GM21515 (cell line): Measurements from ENCODE around the gene RGPD8.
A peak's percentile ranks its signal among the peaks of the same experiment; 100 is the strongest.
"Not testable (repeated sequence)": the region's sequence is repeated elsewhere in the genome, so short reads cannot be mapped to it uniquely, and the experiment has no call there.

ENCODE experiments used
- ATAC-seq: cut with Tn5 transposase; IDR thresholded peaks from one replicate; pipeline ENCODE4 v1.9.1; 2021; ENCODE audit not compliant: unreplicated experiment

RGPD8 gene

DNA sequence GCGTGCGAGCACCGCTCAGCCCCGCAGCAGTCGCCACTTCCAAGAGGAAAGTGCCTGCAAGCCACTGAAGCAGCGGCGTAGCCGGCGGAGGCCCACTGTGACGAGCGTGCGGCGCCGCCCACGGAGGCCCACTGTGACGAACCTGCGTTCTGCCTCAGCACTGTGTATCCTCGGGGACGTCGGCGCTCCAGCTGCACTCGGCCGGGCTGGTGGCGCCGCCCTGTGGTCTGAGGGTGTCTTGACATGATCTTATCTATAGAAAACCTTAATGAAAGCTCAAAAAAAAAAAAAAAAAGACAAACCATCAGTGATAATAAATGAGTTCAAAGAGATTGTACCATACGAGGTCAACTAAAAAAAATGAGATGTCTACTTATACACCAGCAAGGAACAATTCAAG, at the start of gene RGPD8:
Gene RGPD8 (minus strand): TSS at position 166 of the 400 bp plus-strand sequence. CDS start 192 bp downstream, outside the sequence.
- ATAC-seq: peak; percentile 96

DNA sequence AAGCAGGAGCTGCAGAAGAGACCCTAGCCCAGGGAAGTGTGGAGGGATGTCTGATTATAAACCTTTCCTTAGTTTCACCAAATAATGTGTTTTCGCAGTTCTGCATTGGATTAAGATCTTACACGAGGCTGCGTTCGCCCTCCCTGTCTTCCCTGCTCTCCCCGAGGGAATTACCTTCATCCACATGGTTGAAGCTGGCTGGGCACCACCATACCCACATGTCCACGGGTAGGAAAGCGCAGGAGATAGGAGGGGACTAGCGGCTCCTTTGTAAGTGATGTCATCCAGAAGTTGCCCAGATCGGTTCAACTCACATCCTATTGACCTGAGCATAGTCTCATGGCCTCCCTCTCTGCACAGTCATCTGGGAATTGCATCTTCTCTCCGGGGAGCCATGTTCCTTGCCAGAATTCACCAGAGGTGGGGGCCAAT, 49.6 kb upstream of the RGPD8 start:
- no peak for ATAC-seq

DNA sequence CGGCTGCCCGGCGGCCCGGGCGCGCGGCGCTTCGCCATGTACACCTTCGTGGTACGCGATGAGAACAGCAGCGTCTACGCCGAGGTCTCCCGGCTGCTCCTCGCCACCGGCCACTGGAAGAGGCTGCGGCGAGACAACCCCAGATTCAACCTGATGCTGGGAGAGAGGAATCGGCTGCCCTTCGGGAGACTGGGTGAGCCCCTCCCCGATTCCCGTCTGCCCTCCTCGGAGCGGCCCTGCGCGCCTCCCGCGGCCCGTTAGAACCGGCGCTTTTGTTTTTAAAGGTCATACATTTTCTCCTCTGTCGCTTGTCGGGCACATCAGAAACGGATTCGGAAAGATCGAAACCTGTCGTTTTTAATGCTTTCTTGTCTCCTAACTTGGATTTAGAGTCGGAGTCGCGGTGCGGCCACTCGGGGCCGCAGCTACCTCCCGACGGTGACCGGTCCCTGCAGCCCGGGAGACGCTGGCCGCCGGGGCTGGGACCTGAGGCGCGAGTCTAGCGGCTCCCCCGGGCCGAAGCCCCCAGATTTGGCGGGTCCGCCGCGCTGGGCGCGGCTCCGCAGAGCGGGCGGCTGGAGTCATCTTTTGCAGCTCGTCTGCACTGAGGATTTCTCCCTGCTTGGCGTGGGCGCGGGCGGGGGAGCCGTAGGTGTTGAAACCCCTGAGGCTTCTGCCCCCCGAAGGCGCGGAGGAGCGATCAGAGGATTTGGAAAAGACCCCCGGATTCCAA, 49.0 kb upstream of the RGPD8 start:
- no peak for ATAC-seq

DNA sequence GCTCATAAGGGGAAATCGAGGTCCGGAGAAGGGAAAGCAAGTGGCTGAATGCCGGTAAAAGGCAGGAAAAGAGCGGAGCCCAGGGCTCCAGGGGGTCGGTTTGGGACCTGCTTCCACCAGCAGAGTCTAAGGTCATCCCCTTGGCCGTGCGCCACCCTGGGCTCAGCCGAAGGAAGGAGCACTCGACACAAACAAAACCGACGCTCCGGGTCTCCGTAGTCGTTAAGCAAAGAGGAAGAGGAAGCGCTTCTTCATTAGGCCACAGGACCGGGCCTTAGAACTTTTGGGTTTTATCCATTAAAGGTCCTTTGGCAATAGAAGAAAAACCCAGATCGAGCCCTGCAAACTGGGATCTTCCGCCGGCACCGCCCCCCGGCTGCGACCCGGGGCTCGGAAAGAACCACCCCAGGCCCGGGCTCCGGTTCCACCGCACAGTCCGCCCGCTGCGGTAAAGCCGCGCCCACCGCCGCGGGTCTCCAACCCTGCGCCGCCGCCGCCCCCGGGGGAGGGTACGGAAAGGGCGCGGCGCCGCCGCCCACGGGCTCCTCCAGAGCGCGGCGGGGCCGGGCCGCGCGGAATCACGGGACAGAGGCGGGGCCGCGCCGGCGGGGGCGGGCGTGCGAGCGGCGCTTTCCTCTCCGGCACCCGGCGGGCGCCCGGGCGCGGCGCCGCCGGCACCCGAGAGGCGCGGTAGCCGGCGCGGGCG, 48.2 kb upstream of the RGPD8 start, which contains the start of gene TTL:
Gene TTL (plus strand): TSS at position 629 of the 706 bp plus-strand sequence. CDS start 189 bp downstream, outside the sequence.
- ATAC-seq: peak; percentile 62

DNA sequence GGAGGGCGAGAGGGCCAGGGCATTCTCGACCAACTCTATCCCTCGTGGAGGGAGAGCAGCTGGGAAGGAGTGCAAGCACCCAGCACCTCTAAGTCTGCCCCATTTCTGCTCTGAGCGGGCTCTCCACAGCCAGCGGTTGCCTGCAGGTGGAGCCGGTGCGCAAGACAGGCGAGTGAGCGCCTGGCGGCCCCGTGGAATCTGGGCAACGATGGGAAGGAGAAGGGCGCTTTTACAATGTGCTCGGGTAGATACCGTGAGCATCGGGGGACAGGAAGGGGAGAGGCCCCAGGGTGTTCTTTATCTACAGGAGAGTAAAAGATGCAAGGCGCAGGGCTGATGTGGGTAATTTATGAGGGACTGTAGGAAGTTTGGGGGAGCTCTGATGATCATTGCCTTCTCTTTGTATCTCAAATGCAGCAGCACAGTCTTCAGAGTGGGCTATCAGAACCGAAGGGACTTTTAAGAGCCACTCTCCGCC, 47.6 kb upstream of the RGPD8 start:
- peak; percentile 66 for ATAC-seq

DNA sequence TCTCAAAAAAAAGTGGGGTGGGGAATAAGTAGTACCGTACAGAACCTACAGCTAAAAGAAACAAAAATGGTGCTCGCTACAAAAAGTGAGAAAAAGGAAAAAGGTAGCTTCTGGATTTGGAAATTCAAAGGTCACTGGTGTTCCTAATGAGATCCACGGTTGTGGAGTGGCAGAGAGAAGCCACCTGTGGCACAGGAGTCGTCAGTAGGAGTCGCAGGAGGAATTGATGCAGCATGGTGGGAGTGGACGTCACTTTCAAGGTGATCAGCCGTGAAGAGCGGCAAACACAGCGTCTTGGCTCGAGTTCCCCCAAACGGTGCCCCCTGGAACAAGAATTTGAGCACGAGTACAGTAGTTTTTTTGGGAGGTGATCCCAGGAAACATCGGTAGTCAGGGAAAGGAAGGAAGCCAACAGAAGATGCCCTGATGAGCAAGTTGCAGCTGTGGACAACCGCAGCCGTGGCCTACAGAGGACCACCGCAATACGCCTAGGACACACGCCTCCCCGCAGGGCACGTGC, 47.1 kb upstream of the RGPD8 start:
- ATAC-seq: no peak

DNA sequence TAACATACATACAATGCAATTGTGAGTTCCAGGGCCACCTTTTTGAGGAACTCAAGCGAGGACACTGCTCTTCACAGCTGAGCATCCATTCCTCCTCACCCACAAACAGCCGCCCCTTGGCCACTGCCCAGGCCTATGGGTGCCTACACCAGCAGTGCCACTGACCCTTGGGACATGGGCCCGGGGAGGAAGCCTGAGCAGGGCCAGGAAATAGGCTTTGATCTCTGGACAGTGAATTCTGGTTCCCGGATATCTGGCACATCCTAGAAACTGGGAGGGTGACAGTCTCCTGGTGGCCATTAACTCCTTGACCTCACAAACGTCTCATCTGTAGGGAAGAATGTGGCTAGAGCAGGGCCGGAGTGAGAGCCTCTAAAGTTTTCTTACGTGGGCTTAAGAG, 43.0 kb upstream of the RGPD8 start:
- no peak for ATAC-seq

DNA sequence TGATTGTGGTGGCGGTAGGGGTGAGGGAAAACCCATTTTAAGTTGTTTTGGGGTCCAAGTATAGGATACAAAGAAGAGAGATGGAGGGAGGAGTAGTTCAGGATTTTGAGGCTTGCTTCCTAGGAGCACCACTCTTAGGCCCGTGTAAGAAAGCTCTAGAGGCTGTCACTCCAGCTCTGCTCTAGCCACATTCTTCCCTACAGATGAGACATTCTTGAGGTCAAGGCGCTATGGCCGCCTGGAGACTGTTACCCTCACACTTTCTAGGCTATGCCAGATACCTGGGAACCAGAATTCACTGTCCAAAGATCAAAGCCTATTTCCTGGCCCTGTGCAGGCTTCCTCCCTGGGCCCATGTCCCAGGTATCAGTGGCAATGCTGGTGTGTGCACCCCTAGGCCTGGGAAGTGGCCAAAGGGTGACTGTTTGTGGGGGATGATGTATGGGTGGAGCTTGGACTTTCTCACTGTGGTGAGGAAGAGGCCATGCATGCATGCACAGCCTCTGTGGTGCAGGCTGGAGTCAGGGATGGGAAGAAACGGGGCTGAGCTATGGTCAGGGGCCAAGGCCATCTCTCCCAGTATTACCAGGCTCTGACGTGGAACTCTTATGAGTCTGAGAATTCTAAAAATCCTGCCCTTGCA, 41.5 kb upstream of the RGPD8 start:
- ATAC-seq: no peak

DNA sequence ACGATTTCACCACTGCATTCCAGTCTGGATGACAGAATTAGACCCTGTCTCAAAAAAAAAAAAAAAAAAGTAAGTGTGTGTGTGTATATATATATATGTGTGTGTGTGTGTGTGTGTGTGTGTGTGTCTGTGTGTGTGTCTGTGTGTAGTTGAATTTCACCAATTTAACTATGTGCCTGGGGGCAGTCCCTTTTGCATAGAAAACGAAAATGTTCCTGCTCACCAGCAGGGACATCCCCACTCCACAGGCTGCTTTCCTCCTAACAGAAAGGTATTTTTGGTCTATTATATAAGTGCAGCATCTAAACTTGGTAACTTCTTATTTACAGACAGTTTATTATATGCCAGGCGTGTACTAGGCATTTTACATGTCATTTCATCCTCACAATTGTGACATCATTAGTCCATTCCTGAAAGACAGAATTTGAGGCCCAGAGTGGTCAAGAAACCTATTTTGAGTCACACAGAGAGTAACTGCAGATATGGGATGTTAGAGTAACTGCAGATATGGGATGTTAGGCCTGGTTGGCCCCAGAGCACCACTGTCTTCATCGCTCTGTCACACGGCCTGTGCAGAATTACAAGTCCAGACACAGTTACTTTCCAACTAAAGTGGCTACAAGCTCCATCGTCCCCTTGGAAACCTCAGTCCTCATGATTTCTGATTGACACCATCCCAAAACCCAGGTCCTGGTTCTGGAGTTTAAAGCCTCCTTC, 39.3 kb upstream of the RGPD8 start:
- no peak for ATAC-seq

DNA sequence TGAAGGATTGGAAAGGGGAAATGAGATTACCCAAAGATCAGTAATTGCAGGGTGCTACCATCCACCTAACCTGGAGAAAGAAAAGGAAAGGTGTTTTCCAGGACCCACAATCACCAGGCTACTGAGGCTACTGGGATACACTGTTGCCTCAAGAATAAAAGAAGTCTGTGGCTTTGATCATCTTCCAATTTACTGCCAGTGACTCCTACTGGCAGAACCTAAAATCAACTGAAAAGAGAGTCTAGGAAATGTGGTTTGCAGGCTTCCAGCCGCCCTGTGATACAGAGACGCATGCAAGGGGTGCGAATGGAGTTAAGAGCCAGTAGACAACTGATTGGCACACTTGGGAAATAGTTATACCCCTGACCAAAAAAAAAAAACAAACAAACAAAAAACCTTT, 31.9 kb upstream of the RGPD8 start:
- ATAC-seq: no peak

DNA sequence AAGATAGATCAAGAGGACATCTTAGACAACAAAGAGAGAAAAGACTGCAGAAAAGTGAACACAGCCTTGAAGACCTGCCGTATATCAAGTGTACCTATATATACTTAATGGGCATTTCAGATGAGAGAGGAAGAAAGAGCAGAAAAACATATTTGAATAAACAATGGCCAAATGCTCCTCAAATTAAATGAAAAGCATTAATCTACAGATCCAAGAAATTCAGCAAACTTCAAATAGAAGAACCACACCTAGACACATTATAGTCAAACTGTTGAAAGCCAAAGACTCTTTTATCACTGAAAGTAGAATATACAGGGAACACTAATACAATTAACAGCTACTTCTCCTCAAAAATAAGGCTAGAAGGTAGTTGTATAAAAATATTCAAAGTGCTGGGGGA, 29.8 kb upstream of the RGPD8 start:
- no peak for ATAC-seq

DNA sequence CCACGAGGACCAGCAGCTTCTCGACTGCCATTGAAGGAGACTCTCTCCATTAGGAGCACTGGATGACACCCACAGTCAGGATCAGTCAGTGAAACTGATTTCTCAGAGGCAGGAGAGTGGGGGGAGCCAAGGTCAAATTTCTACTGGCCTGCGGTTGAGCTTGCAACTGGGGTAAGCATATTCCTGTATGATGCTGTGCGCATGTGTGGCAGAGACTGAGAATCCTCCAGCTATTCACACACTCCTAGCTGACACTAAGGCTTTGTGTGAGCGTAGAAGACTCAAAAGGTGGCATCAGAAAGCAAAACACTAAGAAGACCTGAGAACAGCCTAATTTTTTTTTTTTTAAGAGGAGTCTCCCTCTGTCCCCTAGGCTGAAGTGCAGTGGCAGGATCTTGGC, 28.7 kb upstream of the RGPD8 start:
- no peak for ATAC-seq

DNA sequence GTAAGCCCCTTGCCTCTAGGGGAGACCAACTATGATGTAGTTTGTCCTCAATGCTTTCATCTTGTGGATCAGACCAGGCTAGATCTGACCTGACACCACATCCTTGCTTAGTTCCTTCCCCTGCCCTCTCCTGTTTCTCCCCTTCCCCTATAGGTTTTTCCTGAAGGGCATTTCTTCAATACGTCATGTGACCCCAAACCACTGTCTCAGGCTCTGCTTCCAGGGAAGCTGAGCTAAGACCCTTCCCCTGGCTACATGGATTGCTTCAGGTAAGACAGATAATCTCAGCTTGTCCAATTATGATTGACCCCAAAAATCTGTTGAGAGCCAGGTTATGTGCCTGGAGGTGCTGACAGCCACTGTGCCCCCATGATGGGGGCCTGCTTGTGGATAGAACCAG, 25.9 kb upstream of the RGPD8 start:
- no peak for ATAC-seq

DNA sequence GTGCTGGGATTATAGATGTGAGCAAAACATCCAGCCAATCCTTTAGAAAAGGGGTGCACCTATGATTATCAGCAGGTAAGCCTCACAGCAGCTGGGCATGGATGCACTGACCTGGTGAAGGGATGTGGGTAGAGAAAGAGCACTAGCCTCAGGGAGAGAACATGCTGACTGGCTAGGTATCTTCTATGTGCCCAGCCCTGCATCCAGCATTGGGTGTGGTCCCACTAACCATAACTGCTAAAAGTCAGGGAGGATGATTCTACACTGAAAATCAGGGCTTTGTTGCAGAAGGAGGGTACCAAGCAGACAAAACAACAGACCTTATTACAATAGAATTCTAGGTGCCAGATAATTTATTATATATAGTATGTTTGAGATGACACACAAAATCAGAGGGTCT, 21.1 kb upstream of the RGPD8 start:
- no peak for ATAC-seq

DNA sequence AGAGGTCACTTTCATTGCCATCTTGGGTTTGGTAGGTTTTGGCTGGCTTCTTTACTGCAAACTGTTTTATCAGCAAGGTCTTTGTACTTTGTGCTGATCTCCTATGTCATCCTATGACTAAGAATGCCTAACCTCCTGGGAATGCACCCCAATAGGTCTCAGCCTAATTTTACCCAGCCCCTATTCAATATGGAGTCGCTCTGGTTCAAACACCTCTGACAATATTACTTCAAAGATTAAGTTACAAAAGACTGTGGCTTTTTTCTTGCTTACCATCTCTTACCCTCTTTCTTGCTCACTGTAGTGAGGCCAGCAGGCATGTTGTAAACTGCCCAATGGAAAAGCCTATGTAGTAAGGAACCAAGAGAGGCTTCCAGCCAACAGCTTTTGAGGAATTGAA, 17.9 kb upstream of the RGPD8 start:
- ATAC-seq: no peak

DNA sequence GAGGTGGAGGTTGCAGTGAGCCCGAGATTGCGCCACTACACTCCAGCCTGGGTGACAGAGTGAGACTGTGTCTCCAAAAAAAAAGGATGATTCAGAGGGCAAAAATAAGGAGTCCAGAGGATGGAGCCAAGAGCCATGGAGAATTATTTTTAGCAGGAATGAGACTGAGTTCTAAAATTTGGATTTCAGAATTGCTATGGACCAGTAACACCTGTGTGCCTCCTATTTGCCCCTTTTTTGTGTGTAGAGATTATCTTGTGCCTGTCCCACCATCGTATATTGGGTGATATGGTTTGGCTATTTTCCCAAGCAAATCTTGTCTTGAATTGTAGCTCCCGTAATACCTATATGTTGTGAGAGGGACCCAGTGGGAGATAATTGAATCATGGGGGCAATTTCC, 16.4 kb upstream of the RGPD8 start:
- no peak for ATAC-seq

DNA sequence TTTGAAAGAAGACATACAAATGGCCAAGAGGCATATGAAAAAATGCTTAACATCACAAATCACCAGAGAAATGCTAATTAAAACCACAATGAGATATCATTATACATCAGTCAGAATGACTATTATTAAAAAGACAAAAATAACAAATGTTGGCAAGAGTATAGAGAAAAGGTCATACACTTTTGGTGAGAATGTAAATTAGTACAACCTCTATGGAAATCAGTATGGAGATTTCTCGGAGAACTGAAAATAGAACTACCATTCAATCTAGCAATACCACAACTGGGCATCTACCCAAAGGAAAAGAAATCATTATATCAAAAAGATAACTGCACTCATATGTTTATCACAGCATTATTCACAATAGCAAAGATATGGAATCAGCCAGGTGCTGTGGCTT, 10.8 kb upstream of the RGPD8 start:
- not testable (repeated sequence) for ATAC-seq

DNA sequence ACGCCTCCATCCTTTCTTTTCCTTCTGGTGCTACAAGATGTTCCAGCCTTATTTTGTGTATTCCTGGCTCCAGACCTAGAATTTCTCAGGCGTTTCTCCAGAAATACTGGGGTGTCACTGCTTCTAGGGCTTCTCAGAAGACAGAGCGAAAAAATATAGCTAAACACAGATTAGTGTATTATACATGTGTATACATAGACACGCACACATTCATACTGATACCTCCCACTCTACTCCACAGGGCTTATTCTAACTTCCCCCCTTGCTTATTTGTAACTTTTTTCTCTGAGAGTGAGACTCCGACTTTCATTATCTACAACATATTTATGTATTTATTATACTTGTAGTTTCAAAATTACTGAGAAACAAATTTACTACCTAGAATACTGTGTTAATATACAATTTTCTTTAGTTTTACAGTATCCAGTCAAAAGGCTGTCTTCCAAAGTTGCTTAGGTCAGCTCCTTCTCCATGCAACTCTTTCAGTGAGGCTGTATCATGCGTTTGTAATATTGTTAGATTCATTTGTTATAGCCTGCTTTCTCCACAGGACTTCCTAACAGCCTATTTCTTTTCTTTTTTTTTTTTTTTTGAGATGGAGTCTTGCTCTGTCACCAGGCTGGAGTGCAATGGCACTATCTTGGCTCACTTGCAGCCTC, 5.3 kb upstream of the RGPD8 start:
- ATAC-seq: not testable (repeated sequence)

DNA sequence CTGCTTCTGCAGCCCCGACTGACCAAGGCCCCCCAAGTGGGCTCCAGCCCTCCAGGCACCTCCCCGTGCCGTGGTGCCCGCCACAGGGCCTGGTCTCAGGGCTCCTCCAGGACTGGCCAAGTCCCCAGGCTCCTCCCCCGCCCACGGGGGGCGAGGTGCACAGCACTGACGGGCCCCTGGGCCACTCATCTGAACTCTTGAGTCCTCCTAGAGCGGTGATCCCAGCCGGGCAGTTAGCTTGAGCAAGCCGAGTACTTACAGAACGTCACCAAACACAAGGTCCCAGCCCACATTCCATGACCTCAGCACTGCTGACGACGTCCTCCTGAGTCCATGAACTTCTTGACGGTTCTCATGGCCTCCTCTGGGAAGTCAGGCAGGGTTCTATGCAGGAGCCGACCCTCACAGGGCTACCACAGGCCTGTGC, 4.0 kb upstream of the RGPD8 start:
- ATAC-seq: not testable (repeated sequence)

DNA sequence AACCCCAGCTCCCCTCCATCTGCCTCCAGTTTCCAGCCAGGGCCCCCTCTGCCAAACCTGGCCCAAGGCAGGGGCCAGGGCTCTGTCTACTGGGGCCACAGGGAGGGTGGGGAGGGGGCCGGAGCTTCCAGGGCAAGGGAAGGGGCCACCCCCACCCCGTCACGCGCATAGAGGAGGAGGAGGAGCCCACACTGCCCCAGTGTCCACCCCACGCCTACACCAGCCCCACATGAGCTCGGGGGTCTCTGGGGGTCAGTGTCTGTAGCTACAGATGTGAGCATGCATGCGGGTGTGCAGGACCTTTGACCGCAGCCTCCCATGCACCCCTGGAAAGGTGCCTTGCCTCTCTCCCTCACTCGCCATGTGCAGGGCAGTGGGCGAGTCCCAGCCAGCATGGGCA, 3.5 kb upstream of the RGPD8 start:
- ATAC-seq: not testable (repeated sequence)
